Activated T-cell treated with anti-CD3 and anti-CD28 coated beads, Interleukin-2, amount 50 U/mL, for 4 hours (primary cell): ENCODE measurements around the gene TBK1. TPM values are rescaled to one million over a fixed set of nuclear protein-coding genes. Genes with fewer than 3 reads are reported as not detected.

Source experiments
- ATAC-seq, 2 donors: fragments of 200-7000 bp; cut with Tn5 transposase; one replicate each; pipeline ENCODE4 v1.10.0; 2021
- DNase-seq: peaks from one replicate; pipeline ENCODE4 v3.0.0-alpha.2; 2020
- H3K27me3 Mint-ChIP-seq: one replicate; pipeline ENCODE4 v1.8.0; 2021; ENCODE audit warnings: low read depth, mixed read lengths
- H3K36me3 Mint-ChIP-seq: one replicate; pipeline ENCODE4 v1.8.0; 2022; ENCODE audit warnings: mixed read lengths; ENCODE audit not compliant: insufficient read depth
- H3K4me1 Mint-ChIP-seq: one replicate; pipeline ENCODE4 v1.8.0; 2021; ENCODE audit warnings: low read depth, mixed read lengths
- H3K4me3 Mint-ChIP-seq: one replicate; pipeline ENCODE4 v1.8.0; 2021; ENCODE audit warnings: mild to moderate bottlenecking, moderate library complexity, mixed read lengths
- H3K9me3 Mint-ChIP-seq: one replicate; pipeline ENCODE4 v1.8.0; 2021; ENCODE audit warnings: mixed read lengths
- total RNA-seq, 3 donors: library from RNA; stranded (reverse); gene quantifications; one replicate each; pipeline ENCODE4 v1.2.1, GENCODE V29; 2021

TBK1 gene
- total RNA-seq, result 10 to 100 TPM; 15.1 to 20.5 (median 15.4) TPM

GRCh38 chr12:64451687-64452558 is at the start of gene TBK1:
Gene TBK1 (plus strand): TSS chr12:64452120. CDS start chr12:64455871, 3,751 bp downstream.
- Mint-ChIP-seq H3K36me3 (peaks cover 8% of the 10 kb centered on the region), H3K4me1 (peaks cover 49% of the 10 kb centered on the region), H3K4me3 (peak within 1 kb of the TSS; percentile 92), H3K27me3 (no peaks in the 10 kb centered on the region), H3K9me3 (no peaks in the 10 kb centered on the region)
- ATAC-seq (peak; percentile 81 to 85), DNase-seq (peak; percentile 47)

- Mint-ChIP-seq H3K4me1 (peaks cover 24% of the 10 kb centered on the region), H3K27me3 (no peaks in the 10 kb centered on the region), H3K9me3 (no peaks in the 10 kb centered on the region), H3K36me3 (no peaks in the 10 kb centered on the region), H3K4me3 (no peak overlapping the region)
- ATAC-seq, result no peak
- DNase-seq, result no peak
Measured at GRCh38 chr12:64402181-64402580, 49.7 kb upstream of the TBK1 start.

- Mint-ChIP-seq H3K4me1 (peaks cover 30% of the 10 kb centered on the region), H3K27me3 (no peaks in the 10 kb centered on the region), H3K4me3 (peak within 1 kb of the TSS; percentile 97), H3K9me3 (no peaks in the 10 kb centered on the region), H3K36me3 (no peaks in the 10 kb centered on the region)
- peak; percentile 90 for DNase-seq
- peak; percentile 93 to 94 for ATAC-seq
Measured at GRCh38 chr12:64403707-64404469, 48.0 kb upstream of the TBK1 start, which contains the start of gene XPOT. Gene XPOT (plus strand): TSS chr12:64404392. CDS start chr12:64410036, 5,644 bp downstream.

GRCh38 chr12:64404470-64405256 is 47.3 kb upstream of the TBK1 start:
- no peaks in the 10 kb centered on the region for H3K27me3 Mint-ChIP-seq
- ATAC-seq (peak; percentile 42 to 47), DNase-seq (peak; percentile 76)
- H3K9me3 Mint-ChIP-seq, result no peaks in the 10 kb centered on the region
- H3K4me1 Mint-ChIP-seq, result peaks cover 29% of the 10 kb centered on the region
- no peaks in the 10 kb centered on the region for H3K36me3 Mint-ChIP-seq
- H3K4me3 Mint-ChIP-seq, result peak overlapping the region; percentile 97

GRCh38 chr12:64407342-64408223 is 44.3 kb upstream of the TBK1 start:
- ATAC-seq (no peak), DNase-seq (no peak)
- no peaks in the 10 kb centered on the region for H3K9me3 Mint-ChIP-seq
- peaks cover 11% of the 10 kb centered on the region for H3K36me3 Mint-ChIP-seq
- H3K27me3 Mint-ChIP-seq, result no peaks in the 10 kb centered on the region
- peak overlapping the region; percentile 44 for H3K4me3 Mint-ChIP-seq
- H3K4me1 Mint-ChIP-seq, result peaks cover 25% of the 10 kb centered on the region

GRCh38 chr12:64411427-64411826 is 40.5 kb upstream of the TBK1 start:
- peaks cover 15% of the 10 kb centered on the region for H3K4me1 Mint-ChIP-seq

GRCh38 chr12:64412459-64412858 is 39.5 kb upstream of the TBK1 start:
- no peak for ATAC-seq
- H3K27me3 Mint-ChIP-seq, result no peaks in the 10 kb centered on the region
- peaks cover 34% of the 10 kb centered on the region for H3K36me3 Mint-ChIP-seq
- H3K9me3 Mint-ChIP-seq, result no peaks in the 10 kb centered on the region
- peaks cover 10% of the 10 kb centered on the region for H3K4me1 Mint-ChIP-seq
- no peak overlapping the region for H3K4me3 Mint-ChIP-seq
- DNase-seq, result no peak

More at GRCh38 chr12:64411427-64411826, 40.5 kb upstream of the TBK1 start:
- H3K4me3 Mint-ChIP-seq, result no peak overlapping the region
- H3K9me3 Mint-ChIP-seq, result no peaks in the 10 kb centered on the region
- ATAC-seq (no peak), DNase-seq (no peak)
- no peaks in the 10 kb centered on the region for H3K27me3 Mint-ChIP-seq
- peaks cover 29% of the 10 kb centered on the region for H3K36me3 Mint-ChIP-seq

- peaks cover 6% of the 10 kb centered on the region for H3K4me1 Mint-ChIP-seq
- ATAC-seq (no peak), DNase-seq (no peak)
- H3K4me3 Mint-ChIP-seq, result no peak overlapping the region
- peaks cover 41% of the 10 kb centered on the region for H3K36me3 Mint-ChIP-seq
- H3K9me3 Mint-ChIP-seq, result no peaks in the 10 kb centered on the region
- H3K27me3 Mint-ChIP-seq, result no peaks in the 10 kb centered on the region
Measured at GRCh38 chr12:64413884-64414283, 38.0 kb upstream of the TBK1 start.

GRCh38 chr12:64418209-64418608 is 33.7 kb upstream of the TBK1 start:
- ATAC-seq, result no peak
- Mint-ChIP-seq H3K4me1 (peaks cover 3% of the 10 kb centered on the region), H3K27me3 (no peaks in the 10 kb centered on the region), H3K36me3 (peaks cover 43% of the 10 kb centered on the region), H3K9me3 (no peaks in the 10 kb centered on the region), H3K4me3 (no peak overlapping the region)
- DNase-seq, result no peak

- no peak overlapping the region for H3K4me3 Mint-ChIP-seq
- DNase-seq, result no peak
- H3K4me1 Mint-ChIP-seq, result peaks cover 3% of the 10 kb centered on the region
- no peak for ATAC-seq
- H3K36me3 Mint-ChIP-seq, result peaks cover 46% of the 10 kb centered on the region
- H3K27me3 Mint-ChIP-seq, result no peaks in the 10 kb centered on the region
- H3K9me3 Mint-ChIP-seq, result no peaks in the 10 kb centered on the region
Measured at GRCh38 chr12:64419696-64420095, 32.2 kb upstream of the TBK1 start.

- no peak overlapping the region for H3K4me3 Mint-ChIP-seq
- H3K9me3 Mint-ChIP-seq, result no peaks in the 10 kb centered on the region
- no peaks in the 10 kb centered on the region for H3K4me1 Mint-ChIP-seq
- H3K36me3 Mint-ChIP-seq, result peaks cover 51% of the 10 kb centered on the region
- H3K27me3 Mint-ChIP-seq, result no peaks in the 10 kb centered on the region
- ATAC-seq (no peak), DNase-seq (no peak)
Measured at GRCh38 chr12:64427988-64428387, 23.9 kb upstream of the TBK1 start.

- Mint-ChIP-seq H3K4me3 (no peak overlapping the region), H3K27me3 (no peaks in the 10 kb centered on the region), H3K4me1 (no peaks in the 10 kb centered on the region), H3K9me3 (no peaks in the 10 kb centered on the region), H3K36me3 (peaks cover 54% of the 10 kb centered on the region)
- no peak for DNase-seq
- ATAC-seq, result no peak
Measured at GRCh38 chr12:64428956-64429355, 23.0 kb upstream of the TBK1 start.

- H3K36me3 Mint-ChIP-seq, result peaks cover 56% of the 10 kb centered on the region
- no peaks in the 10 kb centered on the region for H3K27me3 Mint-ChIP-seq
- no peaks in the 10 kb centered on the region for H3K9me3 Mint-ChIP-seq
- ATAC-seq, result no peak
- no peak for DNase-seq
- H3K4me3 Mint-ChIP-seq, result no peak overlapping the region
- no peaks in the 10 kb centered on the region for H3K4me1 Mint-ChIP-seq
Measured at GRCh38 chr12:64430886-64431285, 21.0 kb upstream of the TBK1 start.
